Measurements from ENCODE around the gene TECPR1.

Gene TECPR1

DNA sequence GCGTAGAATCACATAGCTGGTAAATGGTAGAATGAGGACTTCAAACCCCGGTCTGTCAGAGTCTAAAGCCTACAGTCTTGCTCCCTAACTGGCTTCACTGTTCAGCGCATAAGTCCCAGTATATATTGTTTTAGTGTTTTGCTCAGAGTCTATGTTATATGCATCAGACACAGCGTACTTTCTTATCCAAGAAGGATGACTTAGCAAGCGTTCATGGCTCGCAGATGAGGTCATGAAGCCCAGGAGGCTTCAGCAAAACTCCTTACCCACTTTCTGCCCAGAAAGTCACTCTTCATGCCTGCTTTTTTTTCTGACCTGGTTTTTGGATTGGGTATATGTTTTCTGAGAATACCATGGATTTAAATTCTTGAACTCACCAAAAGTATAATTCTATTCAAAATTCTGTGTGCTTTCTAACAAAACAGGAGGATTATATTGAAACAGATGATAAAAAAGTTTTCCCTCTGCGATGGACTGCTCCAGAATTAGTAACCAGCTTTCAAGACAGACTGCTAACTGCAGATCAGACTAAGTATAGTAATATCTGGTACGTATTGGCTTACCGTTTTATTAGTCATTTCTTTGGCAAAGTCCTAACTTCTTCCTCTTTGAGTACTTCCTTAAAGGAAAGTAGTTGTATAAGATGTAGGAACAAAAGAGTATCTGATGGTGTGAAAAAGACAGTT lies 65.4 kb downstream of the TECPR1 start:
- peak; percentile 44 to 76 for DNase-seq

DNA sequence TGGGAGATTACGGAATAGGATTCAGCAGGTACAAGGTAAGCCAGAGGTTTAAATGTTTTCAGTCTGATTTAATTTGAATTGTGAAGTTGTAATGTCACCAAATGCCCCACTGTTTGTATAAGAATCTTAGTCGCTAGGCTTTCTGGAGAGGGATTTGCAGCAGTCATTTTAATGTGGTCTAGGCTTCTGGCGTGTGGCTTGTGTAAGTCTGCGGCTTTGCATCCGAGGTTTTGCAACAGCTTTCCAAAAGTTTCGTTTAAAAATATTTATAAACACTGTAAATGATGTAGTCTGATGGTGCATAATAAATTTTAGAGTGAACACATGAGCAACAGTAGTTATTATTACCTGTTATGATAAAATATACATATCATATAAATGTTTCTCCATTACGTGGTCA lies 66.9 kb downstream of the TECPR1 start:
- DNase-seq = peak; percentile 20 to 25

DNA sequence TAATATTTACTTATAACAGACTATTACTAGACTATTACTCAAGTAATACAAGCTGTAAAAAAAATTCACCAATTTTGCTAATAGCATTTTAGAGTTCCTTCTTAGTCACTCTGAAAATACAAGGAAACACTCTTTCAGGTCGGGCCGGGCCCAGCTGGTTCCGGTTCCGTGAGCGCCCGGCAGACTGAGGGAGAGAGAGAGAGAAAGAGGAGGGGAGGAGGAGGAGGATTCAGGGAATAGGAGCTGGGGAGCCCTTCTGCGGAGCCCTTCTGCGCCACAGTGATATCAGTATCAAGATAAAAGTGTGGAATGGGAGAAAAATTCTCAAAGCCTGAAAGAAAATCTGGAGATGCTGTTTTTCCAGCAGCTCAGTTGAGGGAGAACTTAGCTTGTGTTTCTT lies 71.3 kb downstream of the TECPR1 start:
- DNase-seq = no peak

DNA sequence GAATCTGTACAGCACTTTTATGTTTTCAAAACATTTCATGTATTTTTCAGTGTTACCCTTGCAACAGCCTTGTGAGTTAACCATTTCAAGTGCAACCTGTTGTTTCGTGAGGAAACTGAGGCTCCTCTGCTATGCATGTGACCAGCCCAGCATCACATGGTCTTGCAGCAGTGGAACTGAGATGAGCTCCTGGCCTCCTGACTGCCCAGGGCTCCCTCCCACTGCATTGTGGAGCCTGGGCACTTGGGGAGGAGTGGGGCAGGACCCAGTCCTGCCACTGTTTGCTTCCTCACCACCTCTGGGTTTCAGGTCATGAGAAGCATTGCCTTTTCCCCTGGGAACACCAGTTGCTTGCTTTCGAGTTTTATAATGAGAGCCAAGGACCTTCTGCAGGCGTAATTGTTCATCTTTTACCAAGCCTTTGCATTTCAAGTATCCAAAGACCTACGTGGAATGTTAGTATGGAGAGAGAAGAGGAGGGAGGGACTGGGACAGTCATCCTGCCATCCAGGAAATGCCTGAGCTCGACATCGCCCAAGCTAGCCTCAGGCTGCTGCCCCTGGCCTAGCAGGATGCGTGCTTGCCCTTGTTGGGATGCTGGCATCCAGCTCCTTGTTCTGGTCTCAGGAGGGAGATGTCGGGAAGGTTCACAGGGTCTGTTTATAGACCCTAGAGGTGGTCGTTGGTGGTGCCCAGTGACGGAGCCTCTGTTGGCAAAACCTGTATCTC lies 73.1 kb downstream of the TECPR1 start:
- no peak for DNase-seq

DNA sequence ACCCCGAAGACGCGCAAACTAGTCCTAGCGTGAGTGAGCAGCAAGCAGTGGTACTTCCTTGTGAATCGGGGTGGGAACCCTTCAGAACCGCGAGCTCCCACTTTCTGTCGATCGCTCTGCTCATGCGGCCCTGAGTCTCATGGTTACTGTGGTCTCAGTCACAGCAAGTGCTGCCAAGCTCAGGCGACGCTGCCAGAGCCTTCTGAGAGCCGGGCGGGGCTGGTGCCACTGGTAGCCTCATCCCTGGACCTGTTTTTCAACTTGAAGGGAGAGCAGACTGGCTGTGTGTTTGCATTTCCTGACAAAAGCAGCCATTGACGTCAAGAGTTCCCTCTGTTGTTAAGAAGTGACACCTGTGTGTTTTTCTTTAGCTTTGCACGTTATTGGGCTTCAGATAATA lies 73.7 kb downstream of the TECPR1 start:
- no peak for DNase-seq

DNA sequence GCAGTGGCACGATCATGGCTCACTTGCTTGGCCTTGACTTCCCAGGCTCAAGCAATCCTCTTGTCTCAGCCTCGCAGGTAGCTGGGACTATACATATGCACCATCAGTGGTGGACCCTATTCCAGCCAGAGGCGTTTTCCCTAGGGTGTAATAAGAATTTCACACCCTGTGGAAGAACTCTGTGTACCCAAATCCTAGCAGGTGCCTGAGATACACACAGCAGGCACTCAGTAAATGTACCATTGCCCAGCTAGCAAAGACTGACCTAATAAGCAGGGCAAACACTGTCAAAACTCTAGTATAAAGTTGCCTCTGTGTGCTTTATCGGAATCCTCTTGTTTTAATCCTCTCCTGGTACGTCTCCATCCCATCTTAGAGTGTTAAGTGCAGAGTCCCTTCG lies 74.5 kb downstream of the TECPR1 start:
- no peak for DNase-seq

DNA sequence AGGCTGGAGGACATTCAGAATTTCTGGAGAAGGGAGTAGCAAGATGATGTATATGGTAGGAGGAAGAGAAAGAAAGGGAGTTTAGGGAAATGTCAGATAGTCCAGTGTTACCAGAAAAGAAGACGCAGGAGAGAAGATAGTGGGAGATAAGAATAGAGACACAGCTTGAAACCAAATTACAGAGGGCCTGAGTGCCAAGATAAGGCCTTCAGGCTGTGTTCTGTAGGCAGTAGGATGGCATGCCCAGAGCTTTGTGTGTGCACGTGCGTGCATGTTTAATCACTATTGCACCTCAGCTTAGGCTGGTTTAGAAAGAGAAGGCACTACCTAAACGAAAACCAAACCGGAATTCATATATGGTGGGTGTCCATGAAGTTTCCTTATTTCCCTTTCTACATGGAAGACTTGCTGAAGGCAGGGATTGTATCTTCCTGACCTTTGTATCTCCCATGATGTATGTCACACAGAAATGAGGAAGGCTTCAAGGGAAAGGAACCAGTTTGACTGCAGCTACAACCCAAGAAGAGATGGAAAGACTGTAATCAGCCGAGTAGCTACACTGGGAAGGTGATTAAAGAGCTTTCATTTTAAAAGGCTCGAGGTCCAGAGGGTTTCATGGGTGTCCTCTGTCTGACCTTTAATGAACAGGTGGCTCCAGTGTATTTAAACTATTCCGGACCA lies 76.6 kb downstream of the TECPR1 start:
- DNase-seq = no peak

DNA sequence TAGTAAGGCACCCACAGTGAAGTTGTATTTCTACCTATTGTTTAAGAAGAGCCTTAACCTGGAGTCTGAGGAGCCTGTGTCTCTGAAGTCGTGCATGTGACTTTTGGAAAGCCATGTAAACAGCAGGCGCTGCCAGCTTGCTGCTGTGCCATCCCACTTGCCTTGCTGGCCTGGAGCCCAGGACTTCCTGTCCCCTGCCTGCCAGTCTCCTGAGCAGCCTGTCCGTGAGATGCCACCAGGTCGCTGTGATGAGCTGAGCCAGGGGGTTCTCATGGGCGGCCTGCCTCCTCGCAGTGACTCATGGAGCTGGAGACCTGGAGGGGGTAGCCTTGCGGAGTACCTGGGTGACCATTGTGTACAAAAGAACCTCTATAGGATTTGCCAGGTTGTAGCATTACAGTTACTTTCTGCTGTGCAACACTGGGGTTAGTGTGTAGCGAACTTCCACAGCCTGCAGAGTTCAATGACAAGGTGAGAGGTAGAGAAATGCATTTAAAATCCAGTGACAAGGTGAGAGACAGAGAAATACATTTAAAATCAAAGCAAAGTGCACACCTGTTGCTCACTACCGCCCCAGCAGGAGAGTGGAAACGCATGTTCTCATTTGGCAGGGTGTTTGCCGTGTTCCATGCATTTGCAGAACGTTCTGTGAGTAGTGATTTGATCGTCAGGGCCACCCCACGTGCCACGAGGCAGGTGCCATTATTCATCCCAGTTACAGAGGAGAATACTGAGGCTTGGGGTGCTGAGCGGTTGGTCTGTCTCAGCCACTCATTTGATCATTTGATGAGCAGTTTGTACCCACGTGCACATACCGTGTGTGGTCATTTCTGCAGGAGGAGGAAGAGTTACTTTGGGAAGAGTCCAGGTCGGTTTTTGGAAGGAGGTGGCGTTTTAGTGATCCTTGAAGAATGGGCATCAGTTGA lies 77.4 kb downstream of the TECPR1 start:
- no peak for DNase-seq

DNA sequence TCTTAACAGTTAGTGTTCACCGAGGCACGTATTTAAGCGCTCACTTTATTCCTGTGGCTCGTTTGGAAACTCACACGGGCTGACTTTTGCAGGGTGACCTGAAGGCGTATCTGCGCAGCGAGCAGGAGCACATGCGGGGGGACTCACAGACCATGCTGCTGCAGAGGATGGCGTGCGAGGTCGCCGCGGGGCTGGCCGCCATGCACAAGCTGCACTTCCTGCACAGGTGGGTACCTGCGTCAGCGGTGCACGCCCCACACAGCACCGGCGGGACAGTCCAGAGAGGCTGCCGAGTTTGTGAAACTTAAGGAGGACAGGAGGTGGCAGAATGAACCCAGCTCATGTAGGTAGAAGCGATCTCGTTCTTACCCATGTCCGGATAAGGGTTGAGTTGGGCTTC lies 80.6 kb downstream of the TECPR1 start:
- DNase-seq = no peak

DNA sequence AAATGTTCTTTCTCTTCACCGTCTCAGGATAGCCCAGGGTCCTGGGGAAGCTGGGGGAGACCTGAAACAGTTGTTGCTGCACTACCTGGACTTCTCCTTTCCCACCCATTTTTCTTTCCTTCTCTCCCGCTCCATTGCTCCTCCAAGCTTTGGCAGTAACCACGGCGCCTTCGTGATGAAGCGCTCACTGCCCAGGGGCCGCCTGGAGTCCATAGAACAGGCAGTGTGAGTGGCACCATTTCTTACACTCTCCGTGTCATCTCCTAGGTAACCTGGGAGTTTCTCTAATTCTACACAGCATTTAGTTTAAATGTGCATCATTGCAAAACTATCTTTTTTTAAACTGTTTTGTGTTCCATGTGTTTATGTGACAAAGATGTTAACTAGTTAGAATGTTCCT lies 81.1 kb downstream of the TECPR1 start:
- DNase-seq = no peak

DNA sequence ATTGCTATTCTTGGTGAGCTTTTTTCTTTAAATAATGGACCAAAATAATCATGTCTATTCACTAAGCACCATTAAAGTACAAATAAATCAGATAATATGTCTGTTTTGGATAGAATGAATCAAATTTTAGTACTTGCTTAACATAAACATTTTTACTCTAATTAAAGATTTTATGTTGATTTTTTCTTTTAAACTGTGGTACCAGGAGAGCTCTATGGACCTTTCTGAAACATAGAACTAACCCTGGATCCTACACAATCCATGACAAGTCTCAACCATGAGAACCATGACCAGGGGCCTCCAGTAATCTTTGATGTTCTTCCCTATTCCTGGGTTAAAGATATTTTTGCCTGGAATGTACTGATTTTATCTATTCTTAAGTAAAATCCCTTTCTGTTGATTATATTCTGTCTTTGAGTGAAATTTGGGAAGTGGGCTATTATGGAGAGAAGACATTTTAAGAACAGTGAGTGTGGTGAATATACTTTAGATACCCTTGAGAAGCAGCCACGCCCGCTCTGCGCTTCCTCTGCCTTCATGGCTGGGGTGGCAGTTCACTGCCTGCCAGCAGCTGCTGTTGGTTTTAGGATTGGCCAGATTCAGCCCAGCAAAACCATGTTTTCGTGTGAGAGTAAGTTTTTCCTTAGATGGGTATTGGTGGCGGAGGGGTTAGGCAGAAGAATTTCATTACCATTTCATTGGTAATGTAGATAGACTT lies 83.0 kb downstream of the TECPR1 start:
- DNase-seq = no peak

DNA sequence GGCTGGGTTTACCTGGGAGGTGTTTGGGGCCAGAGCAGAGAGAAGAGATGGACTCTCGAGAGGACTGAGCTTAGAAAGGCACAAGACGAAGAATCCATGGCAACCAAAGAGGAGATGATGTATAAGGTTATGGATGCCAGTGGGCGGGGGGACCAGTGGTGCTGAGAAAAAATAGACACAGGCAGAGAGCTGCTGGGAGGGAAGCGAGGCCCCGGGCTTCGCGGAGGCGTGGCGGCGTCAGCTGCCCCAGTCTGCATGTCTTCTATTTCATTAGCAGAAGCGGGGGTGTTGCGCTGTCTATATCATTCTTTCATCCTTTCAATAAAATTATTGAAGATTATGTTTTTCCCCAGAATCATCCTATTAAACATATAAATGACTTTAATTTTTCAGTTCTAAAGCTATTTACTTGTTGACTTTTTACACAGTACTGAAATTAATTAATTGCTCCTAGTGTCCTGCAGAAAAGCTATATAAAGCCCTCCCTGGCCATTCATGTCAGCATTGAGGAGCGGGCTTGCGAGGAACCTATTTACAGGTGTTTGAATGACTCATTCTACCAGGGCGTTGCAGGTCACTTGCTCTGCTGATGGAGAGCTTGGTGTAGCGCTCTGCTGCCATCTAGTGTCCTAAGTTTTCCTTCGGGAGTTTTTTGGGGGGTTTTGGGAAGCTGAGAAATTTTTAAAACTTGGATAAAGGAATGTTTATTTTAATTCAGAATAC lies 83.7 kb downstream of the TECPR1 start:
- DNase-seq = peak; percentile 39 to 62

DNA sequence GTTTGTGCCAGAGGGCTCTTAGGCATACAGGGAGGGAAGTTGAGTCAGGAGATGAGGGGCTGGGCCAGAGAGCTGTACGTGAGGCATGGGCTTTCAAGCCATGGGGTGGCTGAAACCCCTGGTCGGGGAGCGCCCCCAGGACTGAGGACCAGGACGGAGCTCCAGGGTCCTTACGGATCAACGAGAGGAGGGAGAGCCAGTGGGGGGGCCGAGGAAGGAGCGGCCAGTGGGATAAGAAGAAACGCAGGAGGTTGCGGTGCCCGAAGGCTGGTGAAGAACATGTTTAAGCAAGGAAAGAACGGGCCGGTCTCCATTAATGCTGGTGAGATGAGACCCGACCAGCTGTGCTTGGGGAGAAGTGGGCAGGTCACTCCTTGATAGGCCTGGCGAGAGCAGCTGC lies 84.4 kb downstream of the TECPR1 start:
- DNase-seq = no peak

DNA sequence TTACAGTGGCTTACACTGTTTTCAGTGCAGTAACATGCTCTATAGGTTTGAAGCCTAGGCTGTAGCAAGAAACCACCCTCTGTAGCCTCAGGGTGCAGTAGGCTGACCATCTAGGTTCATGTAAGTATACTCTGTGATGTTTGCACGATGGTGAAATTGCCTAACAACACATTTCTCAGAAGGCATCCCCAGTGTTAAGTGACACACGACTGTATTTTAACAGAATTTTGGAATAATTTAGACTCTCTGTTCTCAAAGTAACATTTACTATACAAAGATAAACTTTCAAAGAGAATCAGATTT lies 85.4 kb downstream of the TECPR1 start:
- no peak for DNase-seq

DNA sequence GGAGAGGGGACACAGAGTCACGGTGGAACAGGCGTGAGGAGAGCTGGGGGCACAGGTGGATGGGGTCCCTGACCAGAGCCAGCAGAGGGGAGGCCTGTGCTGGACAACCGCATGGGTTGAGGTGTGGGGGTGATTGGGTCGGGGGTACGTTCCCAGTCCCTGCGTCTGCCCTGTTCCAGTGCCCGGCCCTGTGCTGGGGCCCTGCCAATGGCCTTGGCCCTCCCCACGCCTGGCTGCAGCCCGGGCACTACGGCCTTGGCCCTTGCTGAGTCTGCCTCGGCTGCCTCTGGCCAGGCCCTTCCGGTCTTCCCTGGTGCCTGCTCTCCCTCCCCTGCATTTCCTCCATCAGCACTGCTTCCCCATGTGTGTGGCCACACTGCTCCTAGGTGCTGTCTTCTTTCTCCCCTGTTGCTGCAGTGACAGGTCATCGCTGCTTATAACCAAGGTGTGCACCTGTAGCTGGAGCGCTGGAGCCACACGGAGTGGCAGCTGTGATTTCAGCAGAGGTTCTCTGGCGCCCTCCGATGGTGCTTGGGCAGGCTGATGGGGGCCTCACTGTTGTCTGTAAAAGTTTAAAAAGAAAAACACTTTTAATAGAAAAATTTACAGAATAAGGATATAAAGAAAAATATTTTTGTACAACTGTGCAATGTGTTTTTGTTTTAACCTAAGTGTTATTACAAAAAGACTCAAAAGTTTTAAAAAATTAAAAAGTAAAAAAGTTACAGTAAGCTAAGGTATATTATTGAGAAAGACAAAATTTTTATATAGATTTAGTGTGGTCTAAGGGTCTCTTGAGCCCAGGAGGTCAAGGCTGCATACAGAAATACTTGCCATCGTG lies 86.0 kb downstream of the TECPR1 start:
- DNase-seq = peak; percentile 39 to 47
